Measurements from ENCODE around the gene GFPT2. TPM values are rescaled to one million over a fixed set of nuclear protein-coding genes. Genes with fewer than 3 reads are reported as not detected.

The GFPT2 gene
- total RNA-seq, 2 donors from 2014 or later = 3.9 to 17.5 TPM

DNA sequence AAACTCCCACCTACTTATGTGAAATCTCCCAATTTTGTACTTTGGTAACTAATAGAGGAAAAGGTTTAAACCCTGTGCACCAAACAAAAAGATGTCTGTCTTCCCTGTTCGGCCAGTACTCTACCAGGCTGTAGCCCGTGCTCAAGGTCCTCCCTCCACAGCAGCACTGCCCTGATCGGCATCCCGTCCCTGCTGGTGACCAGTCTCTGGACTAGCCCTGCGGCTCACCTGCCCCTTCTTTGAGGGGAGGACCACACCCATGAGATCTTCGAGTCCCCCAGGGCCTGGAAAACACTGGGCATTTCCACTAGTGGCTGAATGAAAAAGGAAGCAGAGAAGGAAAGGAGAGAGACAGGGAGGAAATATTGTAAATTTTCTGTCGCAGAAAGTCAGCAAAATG lies 2.8 kb downstream of the GFPT2 start:
- ATAC-seq (no peak), DNase-seq (no peak)
- Histone ChIP-seq H3K36me3 (replicated peaks in 1 of 2; ENCODE audit: insufficient read depth in 1 of 2, low read depth in 2 of 2) (no peaks in the 10 kb centered on the region), H3K9me3 (no peaks in the 10 kb centered on the region), H3K4me1 (peaks cover 25% of the 10 kb centered on the region), H3K4me3 (no peak overlapping the region), H3K27me3 (no peaks in the 10 kb centered on the region), H3K27ac (no peak overlapping the region)
- WGBS, 2 donors = 72 to 78% methylated on average over 7 of the region's 7 CpGs
- intact Hi-C loops (cut with DNase I) = no loop called here
- TF ChIP-seq POLR2A (IDR thresholded peaks at IDR 0.05) (no peak), CTCF (IDR thresholded peaks at IDR 0.05) (no peak)

GRCh38 chr5:180349391-180349790 lies 3.7 kb downstream of the GFPT2 start:
- H3K27ac ChIP-seq = no peak overlapping the region
- no peak for ATAC-seq
- intact Hi-C loops (cut with DNase I) = no loop called here
- H3K4me1 ChIP-seq = peaks cover 25% of the 10 kb centered on the region
- no peaks in the 10 kb centered on the region for H3K9me3 ChIP-seq
- no peaks in the 10 kb centered on the region for H3K27me3 ChIP-seq
- WGBS, 2 donors = 85 to 91% methylated on average over 8 of the region's 8 CpGs
- H3K4me3 ChIP-seq = no peak overlapping the region
- no peak for TF ChIP-seq POLR2A (IDR thresholded peaks at IDR 0.05)
- TF ChIP-seq CTCF (IDR thresholded peaks at IDR 0.05) = no peak
- no peaks in the 10 kb centered on the region for H3K36me3 ChIP-seq (replicated peaks in 1 of 2; ENCODE audit: insufficient read depth in 1 of 2, low read depth in 2 of 2)
- DNase-seq = no peak

DNA sequence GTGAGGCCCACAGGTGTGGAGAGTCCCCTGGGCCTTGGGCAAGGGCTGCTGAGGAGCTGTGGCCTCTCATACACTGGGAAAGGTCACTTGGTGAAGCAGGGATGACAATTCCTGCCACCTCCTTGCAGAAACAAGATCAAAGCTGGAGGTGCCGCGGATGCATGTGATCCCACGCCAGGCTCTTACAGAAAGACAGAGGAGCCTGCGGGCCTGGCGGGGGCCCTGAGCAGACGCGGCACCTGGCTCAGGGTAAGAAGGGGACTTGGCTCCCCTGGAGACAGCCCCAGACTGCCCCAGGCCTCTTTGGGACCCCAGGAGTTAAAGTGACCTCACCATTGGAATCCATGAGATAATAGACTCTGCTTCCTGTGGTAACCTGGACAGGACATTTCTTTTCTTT lies 4.8 kb downstream of the GFPT2 start:
- H3K4me3 ChIP-seq = no peak overlapping the region
- H3K4me1 ChIP-seq = peaks cover 15% of the 10 kb centered on the region
- no peaks in the 10 kb centered on the region for H3K9me3 ChIP-seq
- WGBS, 2 donors = 90% methylated on average over 4 to 7 of the region's 7 CpGs
- no peaks in the 10 kb centered on the region for H3K27me3 ChIP-seq
- ATAC-seq (no peak), DNase-seq (no peak)
- H3K36me3 ChIP-seq (replicated peaks in 1 of 2; ENCODE audit: insufficient read depth in 1 of 2, low read depth in 2 of 2) = no peaks in the 10 kb centered on the region
- TF ChIP-seq CTCF (IDR thresholded peaks at IDR 0.05) (no peak), POLR2A (IDR thresholded peaks at IDR 0.05) (no peak)
- no peak overlapping the region for H3K27ac ChIP-seq
- intact Hi-C loops (cut with DNase I) = no loop called here

DNA sequence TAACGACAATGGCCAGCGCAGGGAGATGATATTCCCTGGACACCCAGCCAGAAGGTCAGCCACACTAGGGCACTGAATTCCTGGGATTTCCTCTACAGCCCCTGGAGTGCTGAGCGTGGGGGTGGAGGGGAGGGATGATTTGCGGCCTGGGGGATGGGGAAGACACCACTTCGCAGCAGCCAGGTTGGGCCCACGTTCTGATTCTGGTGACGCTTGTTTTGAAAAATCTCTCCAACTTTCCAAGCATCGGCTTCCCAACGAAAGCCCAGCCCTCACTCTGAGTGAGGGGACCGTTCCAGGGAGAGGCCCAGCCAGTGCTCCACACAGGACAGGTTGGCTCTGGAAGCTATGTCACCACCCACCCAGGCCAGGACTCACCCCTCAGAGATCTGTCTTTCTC lies 5.4 kb downstream of the GFPT2 start:
- intact Hi-C loops (cut with DNase I) = no loop called here
- H3K27ac ChIP-seq = no peak overlapping the region
- TF ChIP-seq CTCF (IDR thresholded peaks at IDR 0.05) (no peak), POLR2A (IDR thresholded peaks at IDR 0.05) (no peak)
- DNase-seq (no peak), ATAC-seq (no peak)
- H3K27me3 ChIP-seq = no peaks in the 10 kb centered on the region
- H3K4me3 ChIP-seq = no peak overlapping the region
- H3K36me3 ChIP-seq (replicated peaks in 1 of 2; ENCODE audit: insufficient read depth in 1 of 2, low read depth in 2 of 2) = no peaks in the 10 kb centered on the region
- H3K9me3 ChIP-seq = no peaks in the 10 kb centered on the region
- 83 to 100% methylated on average over 3 to 10 of the region's 10 CpGs for WGBS, 2 donors
- peaks cover 8% of the 10 kb centered on the region for H3K4me1 ChIP-seq

DNA sequence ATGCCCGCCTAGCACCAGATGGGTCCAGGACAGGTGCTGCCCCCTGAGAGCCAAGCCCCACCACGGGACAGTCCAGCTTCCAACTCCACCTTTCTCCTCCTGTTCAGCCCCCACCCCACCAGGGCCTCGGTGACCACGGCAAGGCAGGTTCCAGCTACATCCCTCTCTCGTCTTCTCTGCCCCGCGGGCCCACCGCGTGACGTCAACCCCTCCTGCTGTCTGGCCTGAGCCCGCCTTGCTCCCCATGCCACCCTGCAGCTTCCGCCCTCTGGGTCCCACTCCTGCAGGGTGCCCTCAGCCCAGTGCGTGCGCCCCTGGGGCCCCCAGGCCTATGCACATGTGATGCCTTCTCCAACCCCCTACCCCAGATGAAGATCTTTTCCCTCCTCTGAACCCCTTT lies 6.8 kb downstream of the GFPT2 start:
- DNase-seq = no peak
- no peak overlapping the region for H3K4me3 ChIP-seq
- no peaks in the 10 kb centered on the region for H3K36me3 ChIP-seq (replicated peaks in 1 of 2; ENCODE audit: insufficient read depth in 1 of 2, low read depth in 2 of 2)
- intact Hi-C loops (cut with DNase I) = no loop called here
- no peaks in the 10 kb centered on the region for H3K9me3 ChIP-seq
- 95 to 97% methylated on average over 14 of the region's 14 CpGs for WGBS, 2 donors
- H3K4me1 ChIP-seq = no peaks in the 10 kb centered on the region
- no peak overlapping the region for H3K27ac ChIP-seq
- H3K27me3 ChIP-seq = no peaks in the 10 kb centered on the region
- TF ChIP-seq POLR2A (IDR thresholded peaks at IDR 0.05) (no peak), CTCF (IDR thresholded peaks at IDR 0.05) (no peak)
- no peak for ATAC-seq
